ENCODE measurements around the gene PRSS12. TPM values are rescaled to one million over a fixed set of nuclear protein-coding genes. Genes with fewer than 3 reads are reported as not detected.
"Not testable (repeated sequence)": the region's sequence is repeated elsewhere in the genome, so short reads cannot be mapped to it uniquely, and the experiment has no call there.

Gene PRSS12
- 15.0 TPM for total RNA-seq

- intact Hi-C loops (cut with DNase I), result no loop called here
- Histone ChIP-seq H3K9me3 (no peaks in the 10 kb centered on the region), H3K27ac (peak within 1 kb of the TSS; percentile 79), H3K36me3 (no peaks in the 10 kb centered on the region), H3K4me3 (peak within 1 kb of the TSS; percentile 44 to 63), H3K27me3 (no peaks in the 10 kb centered on the region), H3K4me1 (peaks cover 22% of the 10 kb centered on the region)
- no peak for DNase-seq (ENCODE audit: extremely low spot score in 2 of 2)
- TF ChIP-seq POLR2A (IDR thresholded peaks at IDR 0.05) (no peak), CTCF (IDR thresholded peaks at IDR 0.05) (peak in 2 of 3 experiments; percentile 49 to 78), POLR2AphosphoS5 (IDR thresholded peaks at IDR 0.05; ENCODE audit: insufficient read depth in 1 of 2, low read depth in 1 of 2) (peak in 1 of 2 donors; percentile 13)
These were observed at the start of gene PRSS12 for GRCh38 chr4:118352843-118353533. PRSS12 (minus strand) TSS chr4:118353003; CDS start chr4:118352720, 283 bp downstream.

GRCh38 chr4:118400356-118400755 is 47.6 kb upstream of the PRSS12 start:
- H3K4me3 ChIP-seq, result no peak overlapping the region
- H3K9me3 ChIP-seq, result no peaks in the 10 kb centered on the region
- DNase-seq (ENCODE audit: extremely low spot score in 2 of 2), result no peak
- peaks cover 13% of the 10 kb centered on the region for H3K4me1 ChIP-seq
- H3K27ac ChIP-seq, result no peak overlapping the region
- no peaks in the 10 kb centered on the region for H3K27me3 ChIP-seq
- H3K36me3 ChIP-seq, result no peaks in the 10 kb centered on the region
- intact Hi-C loops (cut with DNase I), result no loop called here
- TF ChIP-seq CTCF (IDR thresholded peaks at IDR 0.05) (no peak), POLR2A (IDR thresholded peaks at IDR 0.05) (no peak), POLR2AphosphoS5 (IDR thresholded peaks at IDR 0.05; ENCODE audit: insufficient read depth in 1 of 2, low read depth in 1 of 2) (no peak)

GRCh38 chr4:118399883-118400282 is 47.1 kb upstream of the PRSS12 start:
- H3K4me3 ChIP-seq; H3K36me3 ChIP-seq; H3K27ac ChIP-seq; intact Hi-C loops (cut with DNase I); DNase-seq (ENCODE audit: extremely low spot score in 2 of 2); H3K27me3 ChIP-seq; H3K9me3 ChIP-seq: not testable (repeated sequence)
- H3K4me1 ChIP-seq, result peaks cover 13% of the 10 kb centered on the region

DNA sequence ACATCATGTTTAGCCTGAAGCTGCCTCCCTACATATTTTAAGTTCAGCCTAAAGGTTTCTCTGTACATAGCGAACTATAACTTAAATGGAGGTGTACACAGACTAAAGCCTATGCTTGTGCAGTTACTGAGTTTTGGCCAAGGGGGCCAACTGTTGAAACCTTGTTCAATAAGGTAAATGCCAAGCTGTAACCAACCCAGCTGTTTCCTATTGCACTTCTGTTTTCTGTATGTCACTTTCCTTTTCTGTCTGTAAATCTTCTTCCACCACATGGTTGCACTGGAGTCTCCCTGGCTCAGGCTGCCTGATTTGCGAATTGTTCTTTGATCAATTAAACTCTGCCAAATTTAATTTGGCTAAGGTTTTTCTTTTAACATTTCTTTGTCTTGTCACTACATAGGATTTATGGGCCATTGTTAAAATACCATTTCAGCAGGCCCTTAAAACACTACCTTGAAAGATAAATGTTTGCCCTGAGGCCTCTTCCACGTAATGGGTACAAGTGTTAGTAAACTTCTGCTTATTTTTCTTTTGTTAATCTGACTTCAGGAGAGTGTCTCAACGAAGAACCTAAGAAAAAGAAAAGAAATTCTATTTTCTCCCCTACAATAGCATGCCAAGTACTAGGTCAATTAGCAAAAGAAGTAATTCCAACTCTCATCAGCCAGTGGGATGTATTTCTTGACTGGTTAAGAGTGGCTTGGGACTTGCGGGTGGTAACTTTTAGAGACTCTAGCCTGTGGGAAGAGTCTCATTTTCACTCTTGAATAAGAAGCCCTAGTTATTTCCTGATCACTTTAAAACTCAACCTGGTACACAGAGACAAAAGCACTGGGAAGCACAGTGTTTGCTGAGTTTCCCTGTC is 45.7 kb upstream of the PRSS12 start:
- intact Hi-C loops (cut with DNase I), result no loop called here
- Histone ChIP-seq H3K36me3 (no peaks in the 10 kb centered on the region), H3K4me1 (peaks cover 13% of the 10 kb centered on the region), H3K4me3 (no peak overlapping the region), H3K27me3 (no peaks in the 10 kb centered on the region), H3K27ac (no peak overlapping the region), H3K9me3 (no peaks in the 10 kb centered on the region)
- DNase-seq (ENCODE audit: extremely low spot score in 2 of 2), result no peak
- TF ChIP-seq POLR2AphosphoS5 (IDR thresholded peaks at IDR 0.05; ENCODE audit: insufficient read depth in 1 of 2, low read depth in 1 of 2) (no peak), CTCF (IDR thresholded peaks at IDR 0.05) (no peak), POLR2A (IDR thresholded peaks at IDR 0.05) (no peak)

DNA sequence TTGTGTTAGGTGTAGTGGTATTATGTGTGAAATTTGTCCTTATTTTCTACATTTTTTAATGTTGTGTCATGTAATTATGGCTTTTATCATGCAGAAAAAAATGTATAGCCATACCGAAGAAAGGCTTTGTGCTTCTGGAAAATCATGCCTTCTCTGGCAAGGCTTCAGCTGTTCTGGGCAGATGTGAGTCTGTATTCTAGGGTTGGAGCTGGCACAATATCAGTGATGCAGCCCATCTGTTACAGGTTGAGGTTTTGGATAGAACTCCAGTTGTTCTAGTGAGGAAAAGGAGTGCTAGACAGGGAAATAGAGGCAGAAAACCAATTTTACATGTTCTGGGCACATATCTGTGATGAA is 44.8 kb upstream of the PRSS12 start:
- H3K4me1 ChIP-seq, result peaks cover 13% of the 10 kb centered on the region
- no peak overlapping the region for H3K27ac ChIP-seq
- no peak for DNase-seq (ENCODE audit: extremely low spot score in 2 of 2)
- no peaks in the 10 kb centered on the region for H3K27me3 ChIP-seq
- H3K36me3 ChIP-seq, result no peaks in the 10 kb centered on the region
- intact Hi-C loops (cut with DNase I), result no loop called here
- H3K4me3 ChIP-seq, result no peak overlapping the region
- TF ChIP-seq POLR2AphosphoS5 (IDR thresholded peaks at IDR 0.05; ENCODE audit: insufficient read depth in 1 of 2, low read depth in 1 of 2) (no peak), POLR2A (IDR thresholded peaks at IDR 0.05) (no peak), CTCF (IDR thresholded peaks at IDR 0.05) (no peak)
- no peaks in the 10 kb centered on the region for H3K9me3 ChIP-seq

All from vagina (tissue), 2 donors.